NCI-H748 (cell line): ENCODE results near the gene KLHL20.
"Not testable (repeated sequence)": the region's sequence is repeated elsewhere in the genome, so short reads cannot be mapped to it uniquely, and the experiment has no call there.

Experiments
- DNase-seq: peaks from one replicate; lab custom pipeline; 2025; ENCODE audit not compliant: unreplicated experiment; lab: John Stamatoyannopoulos, UW

Gene KLHL20

DNA sequence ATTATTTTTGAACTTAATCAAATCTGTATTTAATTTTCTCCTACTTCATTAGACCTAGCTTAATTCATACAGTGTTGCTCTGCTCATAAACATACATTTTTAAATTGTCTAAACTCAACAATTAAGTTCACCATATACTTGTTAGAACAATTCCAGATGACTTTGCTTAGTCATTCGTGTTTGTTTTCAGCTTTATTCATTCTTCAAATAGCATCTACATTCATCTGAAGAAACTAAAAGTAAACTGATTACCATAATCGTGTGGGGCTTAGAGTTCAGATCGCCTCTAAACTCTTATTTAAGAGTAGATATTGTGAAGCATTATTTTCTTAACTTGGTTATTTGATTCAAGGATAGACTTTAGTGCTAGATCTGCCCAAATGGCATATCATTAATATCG, 34.4 kb downstream of the KLHL20 start:
- DNase-seq = no peak

GRCh38 chr1:173753830-173754229, 39.0 kb downstream of the KLHL20 start:
- no peak for DNase-seq

DNA sequence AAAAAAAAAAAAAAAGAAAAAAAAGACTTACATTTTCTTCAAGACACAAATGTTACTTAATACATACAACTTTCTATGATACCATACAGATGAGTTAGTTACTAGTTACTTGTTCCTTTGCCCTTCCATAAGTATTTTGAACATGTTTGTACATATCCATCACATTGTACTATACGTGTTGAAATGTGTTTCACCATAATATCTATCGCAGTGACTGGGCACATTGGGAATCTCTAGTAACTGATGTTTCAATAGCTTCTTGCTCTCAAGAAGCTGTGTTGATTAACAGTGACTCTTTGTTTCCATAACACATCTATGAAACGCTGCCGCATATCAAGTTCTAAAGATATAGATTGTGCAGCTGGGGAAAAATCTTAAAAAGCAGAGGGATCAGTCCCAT, 42.9 kb downstream of the KLHL20 start:
- DNase-seq = no peak

GRCh38 chr1:173758110-173758509, 43.3 kb downstream of the KLHL20 start:
- no peak for DNase-seq

- no peak for DNase-seq
These were observed 44.2 kb downstream of the KLHL20 start for GRCh38 chr1:173758980-173759379.

DNA sequence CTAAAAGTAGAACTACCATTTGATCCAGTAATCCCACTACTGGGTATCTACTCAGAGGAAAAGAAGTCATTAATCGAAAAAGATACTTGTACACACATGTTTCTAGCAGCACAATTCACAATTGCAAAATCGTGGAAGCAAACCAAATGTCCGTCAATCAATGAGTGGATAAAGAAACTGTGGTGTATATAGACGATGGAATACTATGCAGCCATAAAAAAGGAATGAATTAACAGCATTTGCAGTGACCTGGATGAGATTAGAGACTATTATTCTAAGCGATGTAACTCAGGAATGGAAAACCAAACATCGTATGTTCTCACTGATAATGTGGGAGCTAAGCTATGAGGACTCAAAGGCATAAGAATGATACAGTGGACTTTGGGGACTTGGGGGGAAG, 49.5 kb downstream of the KLHL20 start:
- DNase-seq = not testable (repeated sequence)

DNA sequence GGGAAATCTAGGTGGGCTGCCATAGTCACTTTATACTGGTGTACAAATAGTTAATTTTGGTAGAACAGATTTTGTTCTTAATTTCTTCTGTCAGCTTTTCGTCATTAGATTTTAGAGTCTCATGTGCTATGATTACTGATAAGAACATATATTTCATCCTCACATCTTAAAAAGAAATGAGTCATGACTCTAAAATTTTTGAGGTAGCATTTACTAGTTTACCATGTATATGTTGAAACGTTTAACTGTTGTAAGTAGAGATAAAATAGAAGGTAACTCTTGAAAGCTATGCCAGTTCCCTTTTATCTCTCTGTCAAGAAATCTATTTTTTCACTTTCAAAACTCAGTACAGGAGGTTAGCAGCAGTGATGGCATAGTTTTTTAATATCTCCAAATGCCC, 53.4 kb downstream of the KLHL20 start:
- DNase-seq = no peak

- no peak for DNase-seq
These were observed 54.0 kb downstream of the KLHL20 start for GRCh38 chr1:173768827-173769226.

DNA sequence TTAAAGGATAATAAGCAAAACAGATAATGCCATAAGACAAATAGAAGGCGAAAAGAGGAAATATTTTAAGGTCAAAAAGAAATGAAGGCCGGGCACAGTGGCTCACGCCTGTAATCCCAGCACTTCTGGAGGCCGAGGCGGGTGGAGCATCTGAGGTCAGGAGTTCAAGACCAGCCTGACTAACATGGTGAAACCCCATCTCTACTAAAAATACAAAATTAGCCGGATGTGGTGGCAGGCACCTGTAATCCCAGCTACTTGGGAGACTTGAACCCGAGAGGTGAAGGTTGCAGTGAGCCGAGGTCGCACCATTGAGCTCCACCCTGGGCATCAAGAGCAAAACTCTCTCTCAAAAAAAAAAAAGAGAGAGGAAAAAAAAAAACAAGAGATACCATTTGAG, 55.5 kb downstream of the KLHL20 start:
- not testable (repeated sequence) for DNase-seq

DNA sequence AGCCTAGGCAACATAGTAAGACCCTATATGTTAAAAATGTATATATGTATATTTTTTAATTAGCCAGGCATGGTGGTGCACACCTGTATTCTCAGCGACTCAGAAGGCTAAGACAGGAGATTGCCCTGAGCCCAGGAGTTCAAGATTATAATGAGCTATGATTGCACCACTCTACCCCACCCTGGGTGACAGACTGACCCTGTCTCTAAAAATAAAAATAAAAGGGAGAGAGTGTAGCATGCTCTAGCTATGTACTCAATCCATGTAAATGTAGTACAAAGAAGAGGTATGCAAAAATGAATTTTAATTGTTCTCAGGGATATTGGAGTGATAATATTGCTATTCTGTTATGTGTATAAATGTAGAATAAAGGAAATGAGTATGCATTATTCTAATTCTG, 56.8 kb downstream of the KLHL20 start:
- DNase-seq = no peak

GRCh38 chr1:173775578-173776226, 60.9 kb downstream of the KLHL20 start:
- no peak for DNase-seq

GRCh38 chr1:173779936-173780335, 65.2 kb downstream of the KLHL20 start:
- no peak for DNase-seq

DNA sequence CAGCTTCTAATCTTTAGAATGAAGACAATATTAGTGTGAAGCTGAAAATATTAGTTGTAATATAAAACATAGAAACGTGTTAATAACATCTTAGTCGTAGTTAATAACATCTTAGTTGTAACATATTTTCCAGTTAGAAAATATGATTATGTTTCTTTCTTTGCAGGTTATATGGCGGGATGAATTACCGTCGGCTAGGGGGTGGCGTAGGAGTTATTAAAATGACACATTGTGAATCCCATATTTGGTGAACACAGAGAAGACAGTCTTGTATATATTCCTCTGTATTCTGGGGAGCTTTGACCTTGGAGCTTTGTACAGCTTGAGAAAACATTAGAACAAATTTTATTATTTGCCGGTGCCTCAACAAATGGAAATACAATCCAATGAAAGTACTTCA, 70.2 kb downstream of the KLHL20 start:
- DNase-seq = no peak

- no peak for DNase-seq
These were observed 75.1 kb downstream of the KLHL20 start for GRCh38 chr1:173789841-173790240.

DNA sequence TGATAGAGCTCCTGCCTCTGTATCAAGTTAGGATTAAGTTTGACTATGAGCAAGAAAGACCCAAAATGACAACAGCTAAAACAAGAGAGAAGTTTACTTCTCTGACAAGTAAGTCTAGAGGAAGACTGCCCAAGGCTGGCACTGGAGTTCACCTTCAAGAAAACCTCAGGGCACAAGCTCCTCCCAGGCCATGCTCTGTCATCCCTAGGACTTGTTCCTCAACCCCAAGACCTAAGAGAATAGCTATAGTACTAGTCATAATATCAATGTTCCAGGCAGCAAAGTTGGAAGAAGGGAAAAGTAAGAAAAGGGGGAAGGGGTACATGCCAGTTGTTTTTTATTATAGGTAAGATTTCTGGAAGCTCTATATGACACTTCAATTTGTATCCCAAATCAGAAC, 83.3 kb downstream of the KLHL20 start:
- DNase-seq = no peak

GRCh38 chr1:173799995-173800394, 85.2 kb downstream of the KLHL20 start:
- DNase-seq = not testable (repeated sequence)

- DNase-seq = no peak
These were observed 88.2 kb downstream of the KLHL20 start for GRCh38 chr1:173802961-173803360.

DNA sequence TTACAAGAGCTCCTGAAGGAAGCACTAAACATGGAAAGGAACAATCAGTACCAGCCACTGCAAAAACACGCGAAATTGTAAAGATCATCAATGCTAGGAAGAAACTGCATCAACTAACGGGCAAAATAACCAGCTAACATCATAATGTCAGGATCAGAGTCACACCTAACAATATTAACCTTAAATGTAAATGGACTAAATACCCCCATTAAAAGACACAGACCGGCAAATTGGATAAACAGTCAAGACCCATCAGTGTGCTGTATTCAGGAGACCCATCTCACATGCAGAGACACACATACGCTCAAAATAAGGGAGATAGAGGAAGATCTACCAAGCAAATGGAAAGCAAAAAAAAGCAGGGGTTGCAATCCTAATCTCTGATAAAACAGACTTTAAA, 98.9 kb downstream of the KLHL20 start:
- not testable (repeated sequence) for DNase-seq

DNA sequence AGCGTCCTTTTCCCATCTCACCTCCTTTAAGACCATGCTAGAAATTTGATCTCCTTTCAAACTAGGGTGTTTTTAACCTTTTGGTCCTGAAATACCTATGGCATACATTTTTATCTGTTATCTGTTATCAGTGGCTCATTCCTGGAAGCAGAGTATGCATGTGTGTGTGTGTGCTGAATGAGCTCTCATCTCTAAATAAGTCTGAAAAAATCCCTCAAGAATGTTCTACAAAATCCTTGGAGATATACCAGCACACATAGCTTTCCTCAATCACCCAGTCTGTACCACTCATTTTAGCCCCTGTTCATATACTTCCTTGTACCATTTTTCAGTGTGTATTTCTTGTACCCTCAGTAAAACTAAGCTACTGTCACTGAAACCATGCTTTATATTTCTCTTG, 103.7 kb downstream of the KLHL20 start:
- no peak for DNase-seq

GRCh38 chr1:173821680-173822079, 106.9 kb downstream of the KLHL20 start:
- no peak for DNase-seq

DNA sequence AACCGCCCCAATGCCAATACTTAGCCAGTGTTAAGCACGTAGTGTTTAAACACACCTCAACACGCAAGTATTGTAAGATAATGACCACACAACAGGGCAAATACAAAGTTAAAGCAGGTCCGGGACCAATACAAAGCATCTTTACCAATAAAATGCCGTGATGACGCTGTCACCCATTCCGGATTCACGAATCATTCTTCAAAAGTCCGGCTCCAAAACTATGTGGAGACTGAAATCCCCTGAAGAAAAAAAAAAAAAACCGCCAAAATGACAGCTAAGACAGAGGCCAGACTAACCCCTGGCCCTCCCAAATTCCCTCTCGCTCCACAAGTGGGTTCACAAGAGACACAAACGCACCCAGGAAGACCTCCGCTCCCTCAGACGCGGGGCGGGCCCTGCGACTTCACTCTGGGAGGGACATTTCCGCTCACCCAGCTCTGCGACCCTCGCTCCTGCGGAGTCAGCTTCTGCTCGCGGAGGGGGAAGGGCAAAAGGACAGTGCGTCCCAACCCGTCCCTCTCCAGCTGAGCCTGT, 109.1 kb downstream of the KLHL20 start:
- DNase-seq = no peak

- peak; percentile 97 for DNase-seq
These were observed 109.7 kb downstream of the KLHL20 start, which contains the start of the genes CENPL and DARS2 for GRCh38 chr1:173824315-173825081. CENPL (minus strand) TSS chr1:173824883; CDS start chr1:173811299, 13,584 bp downstream. DARS2 (plus strand) TSS chr1:173824673; CDS start chr1:173825230, 557 bp downstream.
